ENCODE data around the gene NEK10. TPM values are rescaled to one million over a fixed set of nuclear protein-coding genes. Genes with fewer than 3 reads are reported as not detected.

Gene NEK10
- total RNA-seq, 4 donors from 2014 or later: 4.0 to 6.0 (median 5.4) TPM

DNA sequence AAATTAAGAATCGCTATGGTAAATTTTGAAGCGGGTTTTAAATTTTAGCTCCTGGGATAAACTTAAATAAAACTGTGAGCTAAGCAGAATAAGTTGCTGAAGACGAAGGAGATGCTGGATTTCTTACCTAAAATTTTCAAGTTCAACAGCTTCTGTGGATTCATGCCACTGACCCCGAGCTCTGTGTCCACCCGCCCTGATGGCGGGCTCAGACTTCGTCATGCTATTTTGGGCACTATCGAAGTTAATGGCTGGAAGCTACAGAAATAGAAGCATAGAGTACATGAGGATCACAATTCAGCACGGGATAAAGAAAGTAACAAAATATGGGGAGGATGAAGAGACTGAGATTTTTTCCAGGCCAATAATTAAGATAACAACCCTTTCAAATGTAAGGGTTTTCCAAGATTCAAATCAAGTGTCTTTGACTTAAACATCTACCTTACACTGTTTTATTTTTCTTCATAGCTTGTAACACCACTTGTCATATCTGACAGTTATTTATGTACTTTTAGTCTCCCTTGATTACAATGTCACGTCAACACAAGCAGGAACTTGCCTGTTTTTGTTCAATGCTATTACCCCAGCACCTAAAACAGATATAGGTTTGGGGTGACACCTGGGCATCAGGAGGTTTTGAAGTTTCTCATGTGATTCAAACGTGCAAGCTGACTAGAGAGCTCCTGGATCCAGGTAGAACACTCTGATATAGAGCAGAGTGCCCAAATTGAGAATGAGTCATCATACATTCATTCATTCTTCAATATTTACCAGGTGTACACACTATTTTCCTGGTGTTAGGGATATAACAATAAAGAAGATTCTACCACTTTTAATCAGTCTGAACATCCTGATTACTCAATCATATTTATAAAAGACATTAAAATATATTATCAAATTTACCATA lies 23.0 kb downstream of the NEK10 start:
- TF ChIP-seq, protein P1, sequence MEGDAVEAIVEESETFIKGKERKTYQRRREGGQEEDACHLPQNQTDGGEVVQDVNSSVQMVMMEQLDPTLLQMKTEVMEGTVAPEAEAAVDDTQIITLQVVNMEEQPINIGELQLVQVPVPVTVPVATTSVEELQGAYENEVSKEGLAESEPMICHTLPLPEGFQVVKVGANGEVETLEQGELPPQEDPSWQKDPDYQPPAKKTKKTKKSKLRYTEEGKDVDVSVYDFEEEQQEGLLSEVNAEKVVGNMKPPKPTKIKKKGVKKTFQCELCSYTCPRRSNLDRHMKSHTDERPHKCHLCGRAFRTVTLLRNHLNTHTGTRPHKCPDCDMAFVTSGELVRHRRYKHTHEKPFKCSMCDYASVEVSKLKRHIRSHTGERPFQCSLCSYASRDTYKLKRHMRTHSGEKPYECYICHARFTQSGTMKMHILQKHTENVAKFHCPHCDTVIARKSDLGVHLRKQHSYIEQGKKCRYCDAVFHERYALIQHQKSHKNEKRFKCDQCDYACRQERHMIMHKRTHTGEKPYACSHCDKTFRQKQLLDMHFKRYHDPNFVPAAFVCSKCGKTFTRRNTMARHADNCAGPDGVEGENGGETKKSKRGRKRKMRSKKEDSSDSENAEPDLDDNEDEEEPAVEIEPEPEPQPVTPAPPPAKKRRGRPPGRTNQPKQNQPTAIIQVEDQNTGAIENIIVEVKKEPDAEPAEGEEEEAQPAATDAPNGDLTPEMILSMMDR (IDR thresholded peaks at IDR 0.05): no peak
- no peak for TF ChIP-seq POLR2A (IDR thresholded peaks at IDR 0.05)
- Histone ChIP-seq H3K36me3 (no peaks in the 10 kb centered on the region), H3K9me3 (no peaks in the 10 kb centered on the region), H3K4me3 (no peak overlapping the region), H3K27me3 (no peaks in the 10 kb centered on the region), H3K4me1 (no peaks in the 10 kb centered on the region), H3K27ac (no peak overlapping the region)
- DNase-seq: no peak

DNA sequence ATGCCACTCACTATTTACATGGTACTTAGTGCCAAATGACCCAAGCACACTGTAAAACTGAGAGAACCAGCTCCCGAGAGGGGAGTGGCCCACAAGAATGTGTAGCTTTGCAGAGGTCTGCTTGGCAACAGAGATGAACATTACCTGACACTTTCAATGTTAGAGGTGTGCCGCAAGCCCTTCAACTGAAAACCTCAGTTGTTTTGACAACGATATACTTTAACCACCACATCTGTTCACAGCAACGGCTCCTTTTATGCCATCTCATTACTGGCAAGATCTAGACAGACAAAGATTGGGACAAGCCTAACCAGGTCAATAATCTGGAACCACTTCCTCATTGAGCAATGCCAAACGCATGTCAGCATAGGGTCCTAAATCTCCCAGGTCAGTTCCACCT lies 23.7 kb downstream of the NEK10 start:
- H3K27ac ChIP-seq: peak overlapping the region in 1 of 4 donors; percentile 8
- no peaks in the 10 kb centered on the region for H3K9me3 ChIP-seq
- TF ChIP-seq POLR2A (IDR thresholded peaks at IDR 0.05): no peak
- TF ChIP-seq, protein P1 (IDR thresholded peaks at IDR 0.05): no peak
- DNase-seq: no peak
- no peak overlapping the region for H3K4me3 ChIP-seq
- no peaks in the 10 kb centered on the region for H3K36me3 ChIP-seq
- no peaks in the 10 kb centered on the region for H3K27me3 ChIP-seq
- H3K4me1 ChIP-seq: no peaks in the 10 kb centered on the region

DNA sequence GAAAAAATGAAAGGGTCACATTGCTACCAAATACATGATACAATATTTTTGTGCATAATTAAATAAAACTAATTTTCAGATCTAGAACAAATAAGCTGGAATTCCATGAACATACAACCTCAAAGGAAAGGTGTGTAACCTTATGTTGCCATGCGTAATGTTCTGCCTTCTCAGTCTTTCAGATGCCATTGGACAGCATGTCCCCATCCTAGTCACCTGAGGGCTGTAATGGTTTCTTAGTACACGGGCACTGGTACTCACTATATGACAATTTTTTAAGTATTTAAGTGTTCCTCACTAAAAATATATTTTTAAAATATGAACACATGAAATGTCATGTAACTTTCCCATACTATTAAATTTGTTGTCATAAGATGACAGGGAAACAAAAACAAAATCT lies 24.1 kb downstream of the NEK10 start:
- TF ChIP-seq, protein P1 (IDR thresholded peaks at IDR 0.05): no peak
- no peak for TF ChIP-seq POLR2A (IDR thresholded peaks at IDR 0.05)
- H3K4me1 ChIP-seq: no peaks in the 10 kb centered on the region
- no peak overlapping the region for H3K4me3 ChIP-seq
- no peaks in the 10 kb centered on the region for H3K36me3 ChIP-seq
- H3K27me3 ChIP-seq: no peaks in the 10 kb centered on the region
- no peak for DNase-seq
- no peak overlapping the region for H3K27ac ChIP-seq
- no peaks in the 10 kb centered on the region for H3K9me3 ChIP-seq

DNA sequence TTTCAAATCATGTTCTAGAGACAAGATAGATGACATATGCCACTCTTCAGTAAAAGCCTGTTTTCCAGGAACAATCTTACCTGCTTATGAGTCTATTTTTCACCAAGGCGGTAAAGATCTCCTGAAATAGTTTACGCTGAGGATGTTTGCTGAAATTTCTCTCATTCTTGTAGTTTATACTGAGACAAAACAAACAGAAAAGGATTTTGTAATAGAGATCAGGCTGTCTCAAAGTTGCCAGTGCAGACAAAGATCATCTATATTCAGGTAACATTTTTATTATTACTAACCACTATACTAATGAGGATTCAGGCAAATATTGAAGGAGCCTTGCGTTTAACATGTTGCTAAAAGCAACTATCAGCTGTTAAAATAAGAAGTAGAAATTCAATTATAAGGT lies 25.0 kb downstream of the NEK10 start:
- H3K27ac ChIP-seq: no peak overlapping the region
- no peaks in the 10 kb centered on the region for H3K9me3 ChIP-seq
- H3K27me3 ChIP-seq: no peaks in the 10 kb centered on the region
- no peaks in the 10 kb centered on the region for H3K4me1 ChIP-seq
- no peak overlapping the region for H3K4me3 ChIP-seq
- TF ChIP-seq, protein P1 (IDR thresholded peaks at IDR 0.05): no peak
- no peak for TF ChIP-seq POLR2A (IDR thresholded peaks at IDR 0.05)
- no peaks in the 10 kb centered on the region for H3K36me3 ChIP-seq
- DNase-seq: no peak

DNA sequence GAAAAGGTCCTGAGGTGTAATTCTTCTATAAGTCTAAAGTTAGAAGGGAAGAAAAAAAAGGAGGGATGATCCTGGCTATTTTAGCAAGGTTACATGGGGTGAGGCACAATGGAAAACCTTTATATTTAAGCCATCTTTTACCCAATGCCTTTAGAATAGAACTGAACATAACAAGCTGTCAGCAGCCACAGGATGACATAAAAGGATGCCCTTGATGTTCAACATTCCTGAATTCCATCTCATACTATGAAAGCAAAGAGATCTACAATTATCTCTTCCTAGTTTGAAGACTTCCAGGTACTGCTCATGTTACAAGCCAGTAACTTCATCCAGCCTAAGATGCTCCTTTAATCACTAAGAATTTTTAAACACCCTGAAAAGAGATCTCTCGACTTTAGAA lies 26.9 kb downstream of the NEK10 start:
- no peak overlapping the region for H3K4me3 ChIP-seq
- no peak for TF ChIP-seq POLR2A (IDR thresholded peaks at IDR 0.05)
- TF ChIP-seq, protein P1 (IDR thresholded peaks at IDR 0.05): no peak
- no peak for DNase-seq
- H3K4me1 ChIP-seq: no peaks in the 10 kb centered on the region
- no peaks in the 10 kb centered on the region for H3K36me3 ChIP-seq
- H3K27ac ChIP-seq: no peak overlapping the region
- no peaks in the 10 kb centered on the region for H3K27me3 ChIP-seq
- H3K9me3 ChIP-seq: no peaks in the 10 kb centered on the region
